Jurkat, Clone E6-1 (cell line): ENCODE data around the gene SLC4A2. TPM values are rescaled to one million over a fixed set of nuclear protein-coding genes. Genes with fewer than 3 reads are reported as not detected.
"Not testable (repeated sequence)": the region's sequence is repeated elsewhere in the genome, so short reads cannot be mapped to it uniquely, and the experiment has no call there.

Experiments
- DNase-seq: peaks from one replicate; pipeline ENCODE4 v3.0.0-alpha.2; 2011; ENCODE audit warnings: low read depth, low spot score
- H3K4me3 ChIP-seq: 2 replicates; pipeline ENCODE4 v1.5.1; 2011; ENCODE audit warnings: mild to moderate bottlenecking, low read length, control low read depth, moderate library complexity
- polyA plus RNA-seq: library from polyadenylated mRNA; unstranded; fragments of >200 nt; gene quantifications from one replicate; pipeline ENCODE4 v1.2.1, GENCODE V29; 2012; ENCODE audit warnings: missing spikeins; ENCODE audit not compliant: insufficient read length, insufficient read depth

The SLC4A2 gene, protein sequence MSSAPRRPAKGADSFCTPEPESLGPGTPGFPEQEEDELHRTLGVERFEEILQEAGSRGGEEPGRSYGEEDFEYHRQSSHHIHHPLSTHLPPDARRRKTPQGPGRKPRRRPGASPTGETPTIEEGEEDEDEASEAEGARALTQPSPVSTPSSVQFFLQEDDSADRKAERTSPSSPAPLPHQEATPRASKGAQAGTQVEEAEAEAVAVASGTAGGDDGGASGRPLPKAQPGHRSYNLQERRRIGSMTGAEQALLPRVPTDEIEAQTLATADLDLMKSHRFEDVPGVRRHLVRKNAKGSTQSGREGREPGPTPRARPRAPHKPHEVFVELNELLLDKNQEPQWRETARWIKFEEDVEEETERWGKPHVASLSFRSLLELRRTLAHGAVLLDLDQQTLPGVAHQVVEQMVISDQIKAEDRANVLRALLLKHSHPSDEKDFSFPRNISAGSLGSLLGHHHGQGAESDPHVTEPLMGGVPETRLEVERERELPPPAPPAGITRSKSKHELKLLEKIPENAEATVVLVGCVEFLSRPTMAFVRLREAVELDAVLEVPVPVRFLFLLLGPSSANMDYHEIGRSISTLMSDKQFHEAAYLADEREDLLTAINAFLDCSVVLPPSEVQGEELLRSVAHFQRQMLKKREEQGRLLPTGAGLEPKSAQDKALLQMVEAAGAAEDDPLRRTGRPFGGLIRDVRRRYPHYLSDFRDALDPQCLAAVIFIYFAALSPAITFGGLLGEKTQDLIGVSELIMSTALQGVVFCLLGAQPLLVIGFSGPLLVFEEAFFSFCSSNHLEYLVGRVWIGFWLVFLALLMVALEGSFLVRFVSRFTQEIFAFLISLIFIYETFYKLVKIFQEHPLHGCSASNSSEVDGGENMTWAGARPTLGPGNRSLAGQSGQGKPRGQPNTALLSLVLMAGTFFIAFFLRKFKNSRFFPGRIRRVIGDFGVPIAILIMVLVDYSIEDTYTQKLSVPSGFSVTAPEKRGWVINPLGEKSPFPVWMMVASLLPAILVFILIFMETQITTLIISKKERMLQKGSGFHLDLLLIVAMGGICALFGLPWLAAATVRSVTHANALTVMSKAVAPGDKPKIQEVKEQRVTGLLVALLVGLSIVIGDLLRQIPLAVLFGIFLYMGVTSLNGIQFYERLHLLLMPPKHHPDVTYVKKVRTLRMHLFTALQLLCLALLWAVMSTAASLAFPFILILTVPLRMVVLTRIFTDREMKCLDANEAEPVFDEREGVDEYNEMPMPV
- polyA plus RNA-seq = 71.3 TPM

- peak; percentile 57 for DNase-seq
- peak within 1 kb of the TSS; percentile 91 for H3K4me3 ChIP-seq
Observed at GRCh38 chr7:151059367-151060112, at the start of gene SLC4A2. TSS of gene SLC4A2 (plus strand) at chr7:151059589. CDS start at chr7:151061988, 2,399 bp downstream.

DNA sequence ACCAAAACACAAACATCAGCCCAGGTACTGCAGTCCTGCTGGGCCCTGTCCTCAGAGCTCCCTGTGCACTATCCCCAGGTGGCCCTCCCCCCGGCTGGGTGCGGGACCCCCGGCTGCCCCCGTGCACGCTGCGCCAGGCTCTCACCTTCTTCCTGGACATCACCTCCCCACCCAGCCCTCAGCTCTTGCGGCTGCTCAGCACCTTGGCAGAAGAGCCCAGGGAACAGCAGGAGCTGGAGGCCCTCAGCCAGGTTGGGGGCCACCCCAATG is 49.4 kb upstream of the SLC4A2 start:
- no peak for DNase-seq
- no peak overlapping the region for H3K4me3 ChIP-seq

GRCh38 chr7:151010307-151011096 is 48.9 kb upstream of the SLC4A2 start:
- no peak overlapping the region for H3K4me3 ChIP-seq
- DNase-seq = no peak

DNA sequence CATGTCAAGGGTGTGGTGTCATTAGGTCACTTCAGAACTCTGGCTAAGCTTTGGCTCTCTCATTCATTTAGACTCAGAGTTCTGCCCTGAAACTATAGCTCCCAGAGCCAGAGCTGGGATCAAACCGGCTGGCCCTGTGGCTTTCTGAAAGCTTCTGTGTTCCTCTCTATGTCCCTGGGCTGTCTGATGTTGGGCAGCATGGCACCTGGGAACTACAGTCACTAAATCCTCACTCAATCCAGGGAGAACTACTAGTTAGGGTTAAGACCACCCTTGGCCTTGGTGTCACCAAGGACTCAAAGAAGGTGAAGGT is 48.3 kb upstream of the SLC4A2 start:
- H3K4me3 ChIP-seq = no peak overlapping the region
- DNase-seq = no peak

- not testable (repeated sequence) for DNase-seq, H3K4me3 ChIP-seq
Observed at GRCh38 chr7:151011616-151012015, 47.8 kb upstream of the SLC4A2 start.

- H3K4me3 ChIP-seq = no peak overlapping the region
- DNase-seq = no peak
Observed at GRCh38 chr7:151012031-151012692, 47.2 kb upstream of the SLC4A2 start.

DNA sequence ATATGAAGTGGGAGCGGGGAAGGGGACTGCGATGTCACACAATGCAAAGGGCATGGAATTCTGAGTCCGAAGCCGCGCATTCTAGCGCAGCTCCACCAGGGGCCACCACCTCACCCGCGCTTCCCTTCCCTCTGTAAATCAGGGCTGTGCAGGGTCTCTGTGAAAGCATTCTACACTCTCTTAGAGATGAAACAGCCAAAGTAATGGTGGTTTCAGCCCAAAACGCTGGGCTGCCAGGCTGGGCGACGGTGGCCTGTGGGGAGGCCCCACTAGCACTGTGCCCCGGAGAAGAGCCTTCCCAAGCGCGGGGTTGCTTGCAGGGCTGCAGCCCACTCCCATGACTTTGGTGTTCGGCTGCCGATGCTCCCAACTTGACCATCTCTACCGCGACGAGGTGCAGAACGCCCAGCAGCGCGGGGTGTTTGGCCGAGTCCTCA is 46.5 kb upstream of the SLC4A2 start:
- no peak for DNase-seq
- peak overlapping the region; percentile 15 for H3K4me3 ChIP-seq

DNA sequence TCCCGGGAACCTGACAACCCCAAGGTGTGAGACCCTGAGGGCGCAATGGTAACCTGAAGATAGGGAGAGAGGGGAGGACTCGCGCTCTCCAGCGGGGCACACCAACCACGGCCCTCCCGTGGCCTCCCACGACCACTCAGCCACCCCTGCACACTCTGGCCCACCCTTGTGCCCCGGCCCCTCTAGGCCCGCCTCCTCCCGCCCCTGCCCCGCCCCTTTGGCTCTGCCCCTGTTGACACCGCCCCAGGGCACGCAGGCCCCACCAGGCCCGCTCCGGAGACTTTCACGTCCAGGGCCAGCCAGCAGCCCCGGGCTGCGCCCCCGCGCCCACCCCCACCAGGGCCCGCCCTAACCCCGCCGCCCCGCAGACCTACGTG is 46.0 kb upstream of the SLC4A2 start:
- H3K4me3 ChIP-seq = peak overlapping the region; percentile 67
- DNase-seq = no peak

- H3K4me3 ChIP-seq = peak overlapping the region; percentile 67
- DNase-seq = peak; percentile 93
Observed at GRCh38 chr7:151013733-151014497, 45.5 kb upstream of the SLC4A2 start.

GRCh38 chr7:151014950-151015349 is 44.4 kb upstream of the SLC4A2 start:
- DNase-seq = peak; percentile 38
- no peak overlapping the region for H3K4me3 ChIP-seq

DNA sequence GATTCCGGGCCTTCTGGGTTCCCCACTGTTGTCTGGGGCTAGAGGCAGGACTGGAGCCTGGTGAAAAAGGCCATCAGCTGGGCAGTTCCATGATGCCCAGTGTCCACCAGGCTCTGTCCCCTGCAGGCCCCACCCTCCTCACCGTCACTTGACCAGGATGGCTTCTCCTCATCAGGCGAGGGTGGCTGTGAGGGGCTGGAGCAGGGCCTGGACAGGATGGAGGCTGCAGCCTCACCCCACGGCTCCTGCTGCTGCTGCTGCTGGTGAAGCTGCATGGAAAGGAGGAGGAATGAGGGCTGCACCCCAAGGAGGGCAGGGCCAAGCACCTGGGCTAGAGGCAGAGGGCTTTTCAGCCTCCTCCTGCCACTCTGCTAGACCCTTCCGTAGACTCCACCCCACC is 43.4 kb upstream of the SLC4A2 start:
- no peak overlapping the region for H3K4me3 ChIP-seq
- DNase-seq = no peak

DNA sequence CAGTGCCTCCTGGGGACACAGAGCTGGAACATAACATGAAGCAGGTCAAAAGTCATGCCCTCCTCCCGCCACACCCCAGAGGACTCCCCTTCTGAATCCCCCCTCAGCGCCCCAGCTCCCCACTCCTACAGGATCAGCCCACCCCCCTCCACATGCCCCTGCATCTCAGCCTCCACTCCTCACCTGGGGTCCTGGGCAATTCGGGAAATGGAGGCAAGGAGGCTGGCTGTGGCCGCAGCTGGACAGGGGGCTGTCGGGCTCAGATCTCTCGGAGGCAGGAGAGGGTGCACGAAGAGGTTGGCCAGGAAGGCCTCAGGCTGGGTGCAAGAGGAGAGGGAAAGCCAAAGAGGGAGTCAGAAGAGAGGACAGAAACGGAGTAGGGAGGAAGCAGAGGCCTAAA is 42.9 kb upstream of the SLC4A2 start:
- no peak for DNase-seq
- no peak overlapping the region for H3K4me3 ChIP-seq

DNA sequence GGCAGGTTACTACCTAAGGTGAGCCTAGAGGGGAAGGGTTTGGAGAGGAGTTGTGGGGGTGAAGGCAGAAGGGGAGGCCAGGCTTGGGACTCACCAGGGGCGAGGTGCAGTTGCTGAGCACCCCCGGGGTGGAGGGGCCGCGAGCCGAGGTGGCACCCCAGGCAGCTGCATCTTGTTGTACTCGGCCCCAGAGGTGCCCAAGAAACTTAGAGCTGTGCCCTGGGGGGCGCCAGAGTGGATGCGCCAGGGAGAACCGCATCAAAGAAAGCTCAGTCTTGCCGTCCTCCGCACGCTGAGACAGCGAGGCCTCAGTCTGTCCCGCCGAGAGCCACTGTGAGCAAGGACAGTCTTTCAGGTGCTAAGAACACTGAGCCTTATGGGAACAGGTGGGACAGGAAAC is 42.4 kb upstream of the SLC4A2 start:
- no peak for DNase-seq
- H3K4me3 ChIP-seq = no peak overlapping the region

- peak overlapping the region; percentile 45 for H3K4me3 ChIP-seq
- DNase-seq = no peak
Observed at GRCh38 chr7:151017370-151017952, 41.9 kb upstream of the SLC4A2 start.

GRCh38 chr7:151017953-151018420 is 41.4 kb upstream of the SLC4A2 start:
- peak; percentile 72 for DNase-seq
- peak overlapping the region; percentile 45 for H3K4me3 ChIP-seq

- no peak for DNase-seq
- H3K4me3 ChIP-seq = peak overlapping the region; percentile 45
Observed at GRCh38 chr7:151018421-151019129, 40.8 kb upstream of the SLC4A2 start.
